Mesodermal cell (in vitro differentiated cells): ENCODE data around the gene NKTR. TPM values are rescaled to one million over a fixed set of nuclear protein-coding genes. Genes with fewer than 3 reads are reported as not detected.
A peak's percentile ranks its signal among the peaks of the same experiment; 100 is the strongest.
"Not testable (repeated sequence)": the region's sequence is repeated elsewhere in the genome, so short reads cannot be mapped to it uniquely, and the experiment has no call there.

Experiments
- H3K27ac ChIP-seq: 2 replicates; pipeline ENCODE4 v1.7.0; 2013; ENCODE audit warnings: mild to moderate bottlenecking, low read depth, low read length, moderate library complexity; ENCODE audit not compliant: severe bottlenecking
- H3K36me3 ChIP-seq: 2 replicates; pipeline ENCODE4 v1.7.1; 2013; ENCODE audit warnings: mild to moderate bottlenecking, low read length, moderate library complexity; ENCODE audit not compliant: control insufficient read depth, insufficient read depth
- H3K4me1 ChIP-seq: one replicate; pipeline ENCODE4 v1.7.1; 2013; ENCODE audit warnings: mild to moderate bottlenecking, low read length; ENCODE audit not compliant: insufficient read depth, control insufficient read depth, poor library complexity, severe bottlenecking
- H3K4me3 ChIP-seq: 2 replicates; pipeline ENCODE4 v1.7.0; 2013; ENCODE audit warnings: low read length, control low read depth, mild to moderate bottlenecking; ENCODE audit not compliant: insufficient read depth, poor library complexity, severe bottlenecking; ENCODE audit errors: extremely low read depth
- H3K9me3 ChIP-seq: 2 replicates; pipeline ENCODE4 v1.7.1; 2013; ENCODE audit warnings: mild to moderate bottlenecking, low read length, moderate library complexity; ENCODE audit not compliant: control insufficient read depth
- WGBS, 2 experiments: methylation state at CpG; one replicate each; pipeline ENCODE4 v1.1.5; 2013; ENCODE audit warnings: missing lambda C conversion rate in 2 of 2; ENCODE audit not compliant: insufficient coverage in 2 of 2; 5-methylcytosine and 5-hydroxymethylcytosine counted together
- polyA plus RNA-seq, 2 experiments: library from polyadenylated mRNA; stranded (reverse); fragments of 50-300 nt; gene quantifications; one replicate each; pipeline ENCODE4 v1.2.3, GENCODE V29; 2013

The NKTR gene
- polyA plus RNA-seq (2013, experiment 1 of 2): 58.1 TPM
- 55.4 TPM for polyA plus RNA-seq (2013, experiment 2 of 2)

DNA sequence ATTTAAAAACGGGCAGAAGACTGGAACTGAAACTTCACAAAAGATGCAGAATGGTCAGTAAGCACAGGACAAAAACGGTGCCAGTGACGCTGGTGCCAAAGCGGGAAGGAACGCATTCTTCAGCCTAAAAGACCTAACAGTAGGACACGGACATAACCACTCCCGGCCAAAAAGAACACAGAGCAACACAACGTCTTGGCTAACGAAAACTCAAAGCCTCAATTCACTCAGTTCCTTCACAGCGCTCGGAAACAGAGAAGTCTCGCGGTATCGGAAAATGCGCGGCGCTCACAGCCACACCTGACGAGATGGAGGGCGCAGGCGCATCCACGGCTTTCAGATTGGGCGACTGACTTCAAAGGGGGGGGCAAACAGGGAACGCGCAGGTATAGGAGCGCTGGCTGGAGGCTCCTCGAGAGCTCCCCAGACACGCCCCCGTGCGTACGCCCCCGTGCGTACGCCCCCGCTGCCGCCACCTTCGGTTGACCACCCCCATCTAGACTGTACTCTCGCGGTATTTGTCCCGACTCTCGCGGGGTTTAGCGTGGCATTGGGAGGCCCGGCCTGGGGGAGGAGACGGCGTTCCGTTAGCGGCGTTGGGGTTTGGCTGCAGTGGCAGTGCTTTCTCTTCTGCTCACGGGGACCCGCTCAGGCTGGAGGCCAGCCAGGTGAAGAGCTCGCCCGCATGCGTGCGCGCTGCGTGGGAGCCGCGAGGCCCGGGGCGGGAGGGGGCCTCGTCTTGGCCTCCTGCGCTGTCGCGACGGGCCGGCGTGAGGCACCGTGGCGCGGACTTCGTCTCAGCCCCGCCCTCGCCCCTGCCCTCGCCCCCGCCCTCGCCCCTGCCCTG lies at the start of gene NKTR:
Gene NKTR (plus strand): TSS at position 576 of the 847 bp plus-strand sequence. CDS start 321 bp downstream, outside the sequence.
- Histone ChIP-seq H3K9me3 (no peaks in the 10 kb centered on the region), H3K36me3 (peaks cover 39% of the 10 kb centered on the region), H3K4me3 (peak within 1 kb of the TSS; percentile 88), H3K4me1 (peaks cover 4% of the 10 kb centered on the region), H3K27ac (peak within 1 kb of the TSS; percentile 94)
- 0 to 1% methylated on average over 49 to 52 of the region's 76 CpGs for WGBS, 2 experiments

DNA sequence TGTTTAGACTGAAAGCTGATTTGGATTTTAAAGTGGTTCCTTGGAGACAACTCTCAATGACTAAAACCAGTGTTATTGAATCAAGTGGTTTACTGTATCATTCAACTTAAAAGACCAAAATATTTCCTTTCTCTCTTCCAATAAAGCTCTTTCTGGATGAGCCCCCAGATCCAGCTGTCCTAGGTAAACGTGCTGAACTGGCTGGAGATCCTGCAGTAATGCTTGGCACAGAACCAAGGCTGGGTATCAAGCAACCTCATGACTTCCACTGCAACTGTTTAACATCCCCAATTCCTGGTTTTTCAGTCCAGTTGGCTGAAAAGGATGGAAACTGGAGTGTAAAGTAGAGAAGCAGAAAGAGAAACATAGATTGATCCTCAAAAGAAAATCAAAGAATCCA lies 47.7 kb upstream of the NKTR start:
- Histone ChIP-seq H3K27ac (no peak overlapping the region), H3K4me3 (no peak overlapping the region), H3K4me1 (peaks cover 2% of the 10 kb centered on the region), H3K36me3 (peaks cover 61% of the 10 kb centered on the region), H3K9me3 (no peaks in the 10 kb centered on the region)
- 75 to 88% methylated on average over 1 of the region's 1 CpG for WGBS, 2 experiments

DNA sequence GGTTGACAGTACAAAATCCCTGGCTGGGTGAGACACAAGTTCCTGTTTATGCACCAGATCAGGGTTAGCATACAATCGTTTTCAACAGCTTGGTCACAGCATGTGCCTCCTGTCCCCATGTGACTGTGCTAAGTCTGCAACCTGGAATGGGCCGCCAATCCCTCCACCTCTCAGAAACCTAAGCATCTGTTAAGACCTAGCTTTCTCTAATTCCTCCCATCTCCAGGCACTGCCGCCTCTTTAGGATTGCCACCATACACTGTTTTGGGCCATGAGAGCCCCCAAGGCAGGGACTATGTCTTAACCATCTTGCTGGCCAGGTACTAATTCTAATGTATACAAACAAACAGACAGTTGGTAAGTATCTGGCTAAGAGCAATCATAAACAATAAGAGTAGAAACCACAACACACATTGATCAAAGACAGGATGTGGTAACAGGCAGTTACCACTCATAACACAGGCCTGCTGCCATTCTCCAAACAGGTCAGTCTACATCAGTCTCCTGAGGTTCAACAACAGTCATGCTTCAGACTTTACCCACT lies 44.3 kb upstream of the NKTR start:
- Histone ChIP-seq H3K4me3 (no peak overlapping the region), H3K9me3 (no peaks in the 10 kb centered on the region), H3K27ac (no peak overlapping the region), H3K36me3 (peaks cover 76% of the 10 kb centered on the region), H3K4me1 (peaks cover 2% of the 10 kb centered on the region)
- 93% methylated on average over 2 to 3 of the region's 3 CpGs for WGBS, 2 experiments

DNA sequence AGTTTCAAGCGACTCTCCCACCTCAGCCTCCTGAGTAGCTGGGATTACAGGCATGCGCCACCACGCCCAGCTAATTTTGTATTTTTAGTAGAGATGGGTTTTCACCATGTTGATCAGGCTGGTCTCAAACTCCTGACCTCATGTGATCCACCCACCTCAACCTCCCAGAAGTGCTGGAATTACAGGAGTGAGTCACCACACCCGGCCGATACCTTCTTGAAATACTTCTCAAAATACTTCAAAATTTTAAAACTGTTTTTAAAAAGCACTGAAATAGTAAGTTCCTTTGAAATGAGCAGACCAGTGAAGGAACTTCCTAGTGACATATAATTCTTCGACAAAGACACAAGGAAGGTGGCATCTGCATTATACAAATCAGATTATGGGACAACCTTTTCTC lies 43.7 kb upstream of the NKTR start:
- H3K4me1 ChIP-seq, H3K4me3 ChIP-seq, H3K9me3 ChIP-seq, H3K27ac ChIP-seq: not testable (repeated sequence)
- H3K36me3 ChIP-seq: peaks cover 81% of the 10 kb centered on the region
- 100% methylated on average over 1 of the region's 6 CpGs for WGBS, 2 experiments

DNA sequence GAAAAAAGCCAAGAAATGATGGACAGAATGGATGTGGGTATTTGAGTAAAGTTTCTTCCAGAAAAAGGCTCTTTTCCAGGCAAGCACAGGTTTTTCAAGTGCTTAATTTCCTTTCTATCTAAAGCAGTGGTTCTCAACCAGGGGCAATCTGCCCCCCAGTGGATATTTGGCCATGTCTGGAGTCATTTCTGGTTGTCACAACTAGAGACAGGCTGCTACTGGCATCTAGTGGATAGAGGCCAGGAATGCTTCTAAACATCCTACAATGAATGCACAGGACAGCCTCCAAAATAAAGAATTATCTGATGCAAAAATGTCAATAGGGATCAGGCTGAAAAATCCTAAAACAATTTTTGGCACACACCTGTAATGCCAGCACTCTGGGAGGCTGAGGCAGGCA lies 42.6 kb upstream of the NKTR start:
- no peak overlapping the region for H3K27ac ChIP-seq
- H3K9me3 ChIP-seq: no peaks in the 10 kb centered on the region
- peaks cover 81% of the 10 kb centered on the region for H3K36me3 ChIP-seq
- peaks cover 2% of the 10 kb centered on the region for H3K4me1 ChIP-seq
- H3K4me3 ChIP-seq: no peak overlapping the region

DNA sequence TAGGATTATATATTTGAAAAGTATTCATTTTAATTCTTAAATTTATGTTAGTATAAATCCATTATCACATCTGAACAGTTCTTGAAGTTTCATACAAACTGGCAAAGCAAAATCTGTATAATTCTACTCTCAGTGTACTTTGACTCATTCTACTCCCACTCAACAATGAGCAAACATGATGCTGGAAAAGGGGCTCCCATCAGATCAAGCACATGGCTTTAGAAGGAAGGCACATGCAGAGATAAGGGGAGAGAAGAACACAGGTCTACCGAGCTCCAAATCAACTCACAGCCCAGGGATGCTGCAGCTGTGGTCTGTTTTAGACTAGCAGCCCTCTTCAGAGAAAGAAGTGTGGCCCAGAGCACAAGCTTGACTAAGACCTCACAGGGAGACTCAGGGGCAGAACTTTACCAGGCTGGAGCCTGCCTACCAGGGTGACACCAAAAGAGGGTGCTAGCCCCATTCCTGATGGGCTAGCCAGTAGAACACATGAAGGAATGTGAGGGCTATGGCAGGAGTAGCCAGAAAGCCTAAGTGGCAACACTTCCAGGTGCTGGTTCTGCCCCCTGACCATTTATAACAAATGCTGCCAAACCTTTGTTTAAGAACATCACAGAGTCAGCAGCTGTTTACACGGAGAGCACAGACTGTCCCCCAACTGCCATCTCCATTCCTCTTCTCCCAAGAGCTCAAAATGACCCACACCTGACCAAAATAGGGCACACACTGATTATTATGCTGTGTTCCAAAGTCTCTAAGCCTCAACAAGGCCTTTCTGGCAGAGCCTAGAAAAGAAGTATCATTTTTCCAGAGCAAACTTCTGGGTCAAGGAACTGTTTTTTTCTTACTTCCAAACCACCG lies 38.2 kb upstream of the NKTR start:
- Histone ChIP-seq H3K9me3 (no peaks in the 10 kb centered on the region), H3K4me1 (no peaks in the 10 kb centered on the region), H3K36me3 (peaks cover 78% of the 10 kb centered on the region), H3K4me3 (no peak overlapping the region), H3K27ac (no peak overlapping the region)
- 67 to 75% methylated on average over 1 of the region's 3 CpGs for WGBS, 2 experiments

DNA sequence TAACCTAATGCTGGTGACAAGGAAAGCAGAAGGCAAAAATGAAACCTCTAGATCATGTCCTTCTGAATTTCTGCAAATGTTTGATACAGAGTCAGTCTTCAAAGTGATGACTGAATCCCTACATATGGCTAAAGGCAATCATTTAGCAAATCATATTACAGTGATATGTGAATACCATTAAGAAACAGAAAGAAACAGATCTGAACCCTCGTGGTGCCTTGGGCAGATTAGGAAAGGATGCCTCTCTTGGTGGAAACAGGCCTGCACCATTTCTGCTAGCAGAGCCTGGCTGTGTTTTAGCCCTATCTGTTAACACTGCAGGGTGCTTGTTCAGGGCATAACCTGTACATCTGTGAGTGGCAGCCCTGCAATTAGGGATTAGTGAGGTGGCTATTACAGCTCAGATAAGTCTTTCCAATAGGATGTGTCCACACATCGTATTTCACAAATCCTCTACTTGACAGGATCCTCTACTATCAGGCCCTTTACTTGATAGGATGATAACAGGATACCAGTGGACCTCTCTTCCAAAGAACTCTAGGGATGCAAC lies 30.8 kb upstream of the NKTR start:
- H3K27ac ChIP-seq: no peak overlapping the region
- H3K4me3 ChIP-seq: no peak overlapping the region
- peaks cover 59% of the 10 kb centered on the region for H3K36me3 ChIP-seq
- H3K9me3 ChIP-seq: peaks cover 3% of the 10 kb centered on the region
- 73 to 100% methylated on average over 1 to 2 of the region's 2 CpGs for WGBS, 2 experiments
- no peaks in the 10 kb centered on the region for H3K4me1 ChIP-seq

DNA sequence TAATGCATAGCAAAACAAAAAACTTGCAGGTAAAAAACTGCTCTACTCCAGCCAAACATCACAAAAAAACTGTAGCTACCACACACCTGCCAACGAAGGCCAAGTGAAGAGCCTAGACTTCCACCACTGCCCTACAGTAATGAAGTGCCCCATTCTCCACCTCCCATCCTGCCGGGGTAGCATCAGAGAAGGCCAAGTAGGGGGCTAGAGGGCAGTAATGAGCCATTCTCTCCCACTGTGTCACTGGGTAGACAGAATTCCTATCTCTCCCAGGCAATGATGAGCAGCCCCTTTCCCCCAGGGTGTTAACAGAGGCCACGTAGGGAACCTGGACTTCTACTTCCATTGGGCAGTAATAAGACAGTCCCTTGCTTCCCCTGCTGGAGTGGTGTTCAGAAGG lies 28.2 kb upstream of the NKTR start:
- peaks cover 46% of the 10 kb centered on the region for H3K36me3 ChIP-seq

DNA sequence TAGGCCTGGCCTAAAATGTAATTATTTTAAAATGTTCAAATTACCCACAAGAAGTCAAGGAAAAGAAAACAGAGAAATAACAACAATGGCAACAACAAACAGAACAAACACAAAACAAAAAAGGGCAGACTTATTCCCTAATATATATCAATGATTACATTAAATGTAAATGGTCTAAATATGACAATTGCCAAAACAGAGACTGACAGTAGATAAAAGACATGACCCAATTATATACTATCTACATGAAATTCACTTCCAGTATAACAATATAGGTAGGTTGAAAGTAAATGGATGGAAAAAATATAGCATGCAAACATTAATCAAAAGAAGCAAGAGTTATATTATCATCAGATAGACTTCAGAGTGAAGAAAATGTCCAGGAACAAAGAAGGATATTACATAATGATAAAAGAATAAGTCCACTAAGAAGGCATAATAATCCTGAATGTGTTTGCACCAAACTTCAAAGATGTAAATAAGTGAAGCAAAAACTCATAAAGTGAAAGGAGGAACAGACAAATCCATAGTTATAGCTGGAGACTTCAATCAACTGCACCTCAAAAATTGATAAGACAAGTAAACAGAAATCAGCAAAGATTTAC lies 25.2 kb upstream of the NKTR start:
- no peaks in the 10 kb centered on the region for H3K4me1 ChIP-seq
- no peak overlapping the region for H3K27ac ChIP-seq
- H3K9me3 ChIP-seq: peaks cover 6% of the 10 kb centered on the region
- no peak overlapping the region for H3K4me3 ChIP-seq
- peaks cover 37% of the 10 kb centered on the region for H3K36me3 ChIP-seq

More for the DNA sequence above, 28.2 kb upstream of the NKTR start:
- no peak overlapping the region for H3K27ac ChIP-seq
- no peaks in the 10 kb centered on the region for H3K4me1 ChIP-seq
- H3K4me3 ChIP-seq: no peak overlapping the region
- WGBS, 2 experiments: 0 to 28% methylated on average over 1 to 2 of the region's 3 CpGs
- H3K9me3 ChIP-seq: peaks cover 6% of the 10 kb centered on the region

DNA sequence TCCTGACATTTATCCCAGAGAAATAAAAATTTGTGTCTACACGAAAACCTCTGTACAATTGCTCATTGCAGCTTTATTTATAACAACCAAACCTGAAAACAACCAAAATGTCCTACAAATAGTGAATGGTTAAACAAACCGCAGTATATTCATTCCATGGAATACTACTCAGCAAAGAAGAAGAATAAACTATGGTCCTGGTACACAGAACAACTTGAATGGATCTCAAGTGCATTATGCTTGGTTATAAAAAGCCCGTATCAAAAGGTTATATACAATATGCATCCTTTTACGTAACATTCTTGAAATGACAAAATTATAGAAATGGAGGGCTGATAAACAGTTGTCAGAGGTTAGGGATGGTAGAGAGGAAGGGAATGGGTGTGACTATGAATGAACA lies 22.4 kb upstream of the NKTR start:
- Histone ChIP-seq H3K36me3 (peaks cover 34% of the 10 kb centered on the region), H3K4me3 (no peak overlapping the region), H3K4me1 (peaks cover 3% of the 10 kb centered on the region), H3K9me3 (peaks cover 6% of the 10 kb centered on the region), H3K27ac (no peak overlapping the region)
- 94% methylated on average over 2 of the region's 4 CpGs; no CpG with 5 or more reads in 1 of the 2 experiments for WGBS, 2 experiments
